ENCODE results near the gene OR2S2.
"Not testable (repeated sequence)": the region's sequence is repeated elsewhere in the genome, so short reads cannot be mapped to it uniquely, and the experiment has no call there.

OR2S2 gene

DNA sequence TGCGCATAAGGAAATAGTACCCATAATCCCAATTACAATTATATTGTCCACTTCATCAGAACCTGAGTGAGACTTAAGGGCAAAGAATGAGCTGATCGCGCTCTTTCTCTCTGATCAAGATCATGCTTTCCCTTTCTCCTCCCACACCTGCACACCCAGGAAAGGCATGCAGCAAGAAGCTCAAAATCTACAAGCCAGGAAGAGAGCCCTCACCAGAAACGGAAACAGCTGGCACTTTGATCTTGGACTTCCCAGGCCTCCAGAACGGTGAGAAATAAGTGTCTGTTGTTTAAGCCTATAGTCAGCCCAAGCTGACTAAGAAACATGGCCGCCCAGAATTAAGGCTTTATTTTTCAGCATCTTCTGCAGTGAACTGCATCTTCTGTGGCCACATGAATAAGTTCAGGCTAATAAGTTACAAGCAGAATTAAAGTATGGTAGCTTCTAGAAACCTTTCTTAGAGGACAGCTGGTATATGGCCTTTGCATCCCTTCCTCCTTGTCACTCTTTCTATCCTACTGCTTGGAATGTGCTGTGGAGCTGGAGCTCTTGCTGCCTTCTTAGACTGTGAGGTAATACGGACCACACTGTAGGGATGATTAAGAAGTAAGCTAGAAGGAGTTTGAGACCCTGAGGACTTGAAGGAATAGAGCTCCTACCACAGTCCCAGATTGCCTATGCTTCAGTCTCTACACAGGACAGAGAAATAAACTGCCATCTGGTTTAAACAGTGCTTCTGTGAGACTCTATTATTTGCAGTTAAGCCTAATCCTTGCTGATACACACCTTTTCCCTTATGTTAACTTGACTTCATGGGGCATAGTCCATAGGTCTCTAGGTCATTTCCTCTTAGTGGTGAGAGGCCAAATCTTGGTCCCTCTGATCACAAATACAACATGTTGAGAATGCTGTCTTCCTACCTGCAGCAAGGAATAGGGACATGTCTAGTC, 17.2 kb downstream of the OR2S2 start:
- H3K4me3 ChIP-seq (ENCODE audit: low read depth, low read length): no peak overlapping the region
- TF ChIP-seq, protein P1, sequence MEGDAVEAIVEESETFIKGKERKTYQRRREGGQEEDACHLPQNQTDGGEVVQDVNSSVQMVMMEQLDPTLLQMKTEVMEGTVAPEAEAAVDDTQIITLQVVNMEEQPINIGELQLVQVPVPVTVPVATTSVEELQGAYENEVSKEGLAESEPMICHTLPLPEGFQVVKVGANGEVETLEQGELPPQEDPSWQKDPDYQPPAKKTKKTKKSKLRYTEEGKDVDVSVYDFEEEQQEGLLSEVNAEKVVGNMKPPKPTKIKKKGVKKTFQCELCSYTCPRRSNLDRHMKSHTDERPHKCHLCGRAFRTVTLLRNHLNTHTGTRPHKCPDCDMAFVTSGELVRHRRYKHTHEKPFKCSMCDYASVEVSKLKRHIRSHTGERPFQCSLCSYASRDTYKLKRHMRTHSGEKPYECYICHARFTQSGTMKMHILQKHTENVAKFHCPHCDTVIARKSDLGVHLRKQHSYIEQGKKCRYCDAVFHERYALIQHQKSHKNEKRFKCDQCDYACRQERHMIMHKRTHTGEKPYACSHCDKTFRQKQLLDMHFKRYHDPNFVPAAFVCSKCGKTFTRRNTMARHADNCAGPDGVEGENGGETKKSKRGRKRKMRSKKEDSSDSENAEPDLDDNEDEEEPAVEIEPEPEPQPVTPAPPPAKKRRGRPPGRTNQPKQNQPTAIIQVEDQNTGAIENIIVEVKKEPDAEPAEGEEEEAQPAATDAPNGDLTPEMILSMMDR (IDR thresholded peaks at IDR 0.05; ENCODE audit: insufficient read depth, low read depth, low read length, missing control alignments): no peak
- DNase-seq (ENCODE audit: low read depth): no peak

DNA sequence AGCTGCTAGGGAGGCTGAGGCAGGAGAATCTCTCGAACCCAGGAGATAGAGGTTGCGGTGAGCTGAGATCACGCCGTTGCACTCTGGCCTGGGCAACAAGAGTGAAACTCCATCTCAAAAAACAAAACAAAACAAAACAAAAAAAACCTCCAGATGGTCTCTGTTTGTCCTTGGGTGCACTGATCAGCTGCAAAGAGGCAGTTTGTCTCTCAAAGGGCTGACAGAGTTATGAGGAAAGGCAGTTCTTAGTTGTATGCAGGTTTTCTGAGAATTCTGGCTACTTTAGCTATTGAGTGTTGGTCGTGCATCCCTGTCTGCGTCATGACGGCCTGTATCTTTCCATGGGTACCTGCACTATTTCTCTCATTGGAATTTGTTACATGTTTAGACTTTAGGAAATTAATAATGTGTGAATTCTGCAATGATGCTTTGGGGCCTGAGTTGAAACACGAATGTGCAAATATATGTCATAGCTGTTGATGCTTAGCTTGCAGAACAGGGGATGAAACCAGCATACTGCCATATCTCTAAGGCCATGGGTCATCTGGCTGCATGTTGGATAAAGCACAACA, 18.2 kb downstream of the OR2S2 start:
- TF ChIP-seq, protein P1 (IDR thresholded peaks at IDR 0.05; ENCODE audit: insufficient read depth, low read depth, low read length, missing control alignments): no peak
- no peak for DNase-seq (ENCODE audit: low read depth)
- no peak overlapping the region for H3K4me3 ChIP-seq (ENCODE audit: low read depth, low read length)

DNA sequence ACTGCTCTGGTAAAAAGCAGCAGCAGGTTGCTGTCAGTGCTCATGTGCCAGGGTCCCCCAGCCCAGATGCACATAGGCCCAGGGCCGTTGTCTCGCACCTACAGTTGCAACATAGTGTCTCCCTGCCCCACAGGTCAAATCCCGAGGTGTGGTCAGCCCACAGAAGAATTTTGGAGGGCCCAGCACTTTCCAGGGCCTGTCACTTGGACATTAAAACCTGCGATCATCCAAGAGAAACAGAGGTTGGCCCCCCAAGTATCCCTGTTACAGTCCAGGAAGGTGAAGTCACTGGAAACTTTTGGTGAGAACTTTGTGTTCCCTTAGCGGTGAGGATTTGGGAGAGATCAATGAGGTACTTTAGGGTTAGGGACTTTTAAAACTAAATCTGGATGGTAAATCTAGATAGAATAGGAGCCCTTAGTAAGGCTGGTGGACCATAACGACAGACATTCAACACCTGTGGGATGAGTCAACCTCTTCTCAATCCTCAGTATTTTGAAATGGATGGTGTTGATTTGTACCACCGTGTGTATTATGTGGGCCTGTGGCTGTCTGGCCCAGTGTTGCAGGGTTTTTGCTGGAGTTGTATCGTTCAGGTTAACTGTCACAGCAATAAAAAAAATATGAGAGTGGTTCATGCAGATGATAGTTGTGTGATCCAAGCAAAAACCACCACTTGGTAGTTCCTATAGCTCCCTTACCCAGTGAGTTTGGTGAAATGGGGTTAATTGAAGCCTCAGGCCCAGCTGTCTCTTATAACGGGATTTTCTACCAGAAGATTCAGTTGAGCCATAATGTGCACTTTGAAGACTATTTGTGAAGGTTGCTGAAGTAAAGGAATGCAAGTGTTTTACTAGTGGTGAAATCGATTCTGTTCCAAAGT, 19.2 kb downstream of the OR2S2 start:
- TF ChIP-seq, protein P1 (IDR thresholded peaks at IDR 0.05; ENCODE audit: insufficient read depth, low read depth, low read length, missing control alignments): no peak
- no peak for DNase-seq (ENCODE audit: low read depth)
- H3K4me3 ChIP-seq (ENCODE audit: low read depth, low read length): no peak overlapping the region

DNA sequence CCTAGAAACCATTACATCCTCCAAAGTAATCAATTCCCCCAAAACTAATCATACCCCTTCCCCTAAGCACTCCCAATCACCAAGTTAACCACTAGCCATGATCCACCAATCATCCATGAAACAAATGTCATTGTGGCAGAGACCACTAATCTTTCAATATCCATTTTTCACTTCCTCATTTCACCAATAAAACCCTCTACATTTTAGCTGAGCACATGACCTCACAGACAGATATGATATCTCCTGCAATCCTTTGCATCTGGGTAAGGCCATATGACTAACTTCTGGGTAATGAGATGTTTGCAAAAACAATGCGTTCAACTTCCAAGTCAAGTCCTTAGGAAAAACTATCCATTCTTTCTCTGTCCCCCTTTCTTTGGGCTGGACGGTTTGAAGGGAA, 20.7 kb downstream of the OR2S2 start:
- DNase-seq (ENCODE audit: low read depth): no peak
- H3K4me3 ChIP-seq (ENCODE audit: low read depth, low read length): no peak overlapping the region

DNA sequence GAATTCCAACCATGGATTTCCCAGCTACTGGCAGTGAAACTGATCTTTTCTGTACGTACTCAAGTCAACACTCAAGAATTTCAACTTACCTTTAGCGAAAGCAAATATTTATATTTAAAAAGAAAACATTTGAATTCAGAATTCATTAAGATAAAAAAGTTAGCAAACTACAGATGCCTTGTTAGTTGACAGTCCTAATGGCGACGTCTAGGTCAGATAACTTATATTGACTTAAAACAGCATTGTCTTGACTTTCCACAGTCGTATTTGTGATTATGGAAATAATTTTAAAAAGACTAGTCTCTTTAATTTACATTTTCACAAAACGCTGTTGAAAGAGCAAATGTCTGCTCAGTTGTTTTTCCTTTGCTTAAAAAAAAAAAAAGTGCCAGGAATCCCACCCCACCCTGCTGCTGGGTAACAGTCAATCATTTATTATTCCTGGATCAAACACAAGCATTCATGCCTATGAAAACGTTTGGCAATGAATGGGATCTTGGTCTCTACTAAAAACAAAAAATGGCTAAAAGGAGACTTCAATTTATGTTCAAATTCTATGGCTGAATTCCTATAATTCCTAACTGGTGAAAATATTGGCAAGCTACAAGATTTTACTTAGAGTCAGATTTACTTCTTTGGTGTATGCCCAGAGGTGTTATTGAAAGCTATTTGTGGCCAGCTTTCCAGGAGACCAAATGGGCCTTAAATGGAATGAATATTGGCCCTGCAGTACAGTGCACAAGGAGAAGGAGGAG, 22.0 kb downstream of the OR2S2 start:
- no peak overlapping the region for H3K4me3 ChIP-seq (ENCODE audit: low read depth, low read length)
- TF ChIP-seq, protein P1 (IDR thresholded peaks at IDR 0.05; ENCODE audit: insufficient read depth, low read depth, low read length, missing control alignments): no peak
- no peak for DNase-seq (ENCODE audit: low read depth)

More for the DNA sequence above, 20.7 kb downstream of the OR2S2 start:
- TF ChIP-seq, protein P1 (IDR thresholded peaks at IDR 0.05; ENCODE audit: insufficient read depth, low read depth, low read length, missing control alignments): no peak

DNA sequence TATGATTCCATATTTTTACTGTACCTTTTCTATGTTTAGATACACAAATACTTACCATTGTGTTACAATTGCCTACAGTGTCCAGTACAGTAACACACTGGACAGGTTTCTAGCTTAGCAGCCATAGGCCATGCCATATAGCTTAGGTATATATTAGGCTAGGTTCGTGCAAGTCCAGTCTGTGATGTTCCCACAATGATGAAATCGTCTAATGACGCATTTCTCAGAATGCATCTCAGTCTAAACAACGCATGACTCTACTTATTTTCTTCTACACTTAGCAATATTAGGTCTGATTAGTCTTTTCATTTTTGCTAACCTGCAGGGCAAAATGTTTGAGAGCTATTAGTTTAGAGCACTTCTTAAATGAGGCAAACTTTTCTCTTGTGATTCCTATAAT, 22.7 kb downstream of the OR2S2 start:
- no peak for DNase-seq (ENCODE audit: low read depth)
- TF ChIP-seq, protein P1 (IDR thresholded peaks at IDR 0.05; ENCODE audit: insufficient read depth, low read depth, low read length, missing control alignments): no peak
- H3K4me3 ChIP-seq (ENCODE audit: low read depth, low read length): no peak overlapping the region

DNA sequence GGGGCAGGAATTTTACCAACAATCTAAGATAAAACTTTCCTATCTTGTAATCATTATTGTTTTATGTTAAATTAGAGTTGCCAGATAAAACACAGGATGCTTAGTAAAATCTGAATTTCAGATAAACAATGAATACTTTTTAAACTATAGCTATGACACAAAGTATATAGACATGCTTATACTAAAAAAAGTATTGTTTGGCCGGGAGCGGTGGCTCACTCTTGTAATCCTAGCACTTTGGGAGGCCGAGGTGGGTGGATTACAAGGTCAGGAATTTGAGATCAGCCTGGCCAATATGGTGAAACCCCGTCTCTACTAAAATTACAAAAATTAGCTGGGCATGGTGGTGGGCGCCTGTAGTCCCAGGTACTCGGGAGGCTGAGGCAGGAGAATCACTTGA, 23.9 kb downstream of the OR2S2 start:
- DNase-seq (ENCODE audit: low read depth); H3K4me3 ChIP-seq (ENCODE audit: low read depth, low read length): not testable (repeated sequence)
